Stimulated activated CD8-positive, alpha-beta memory T cell treated with anti-CD3 and anti-CD28 coated beads, Interleukin-7, amount 100 ng/mL, for 24 hours (primary cell): ENCODE data around the gene TDRD7.

Experiments
- DNase-seq: peaks from one replicate; pipeline ENCODE4 v3.0.0-alpha.2; 2020; ENCODE audit warnings: low read depth

The TDRD7 gene, protein sequence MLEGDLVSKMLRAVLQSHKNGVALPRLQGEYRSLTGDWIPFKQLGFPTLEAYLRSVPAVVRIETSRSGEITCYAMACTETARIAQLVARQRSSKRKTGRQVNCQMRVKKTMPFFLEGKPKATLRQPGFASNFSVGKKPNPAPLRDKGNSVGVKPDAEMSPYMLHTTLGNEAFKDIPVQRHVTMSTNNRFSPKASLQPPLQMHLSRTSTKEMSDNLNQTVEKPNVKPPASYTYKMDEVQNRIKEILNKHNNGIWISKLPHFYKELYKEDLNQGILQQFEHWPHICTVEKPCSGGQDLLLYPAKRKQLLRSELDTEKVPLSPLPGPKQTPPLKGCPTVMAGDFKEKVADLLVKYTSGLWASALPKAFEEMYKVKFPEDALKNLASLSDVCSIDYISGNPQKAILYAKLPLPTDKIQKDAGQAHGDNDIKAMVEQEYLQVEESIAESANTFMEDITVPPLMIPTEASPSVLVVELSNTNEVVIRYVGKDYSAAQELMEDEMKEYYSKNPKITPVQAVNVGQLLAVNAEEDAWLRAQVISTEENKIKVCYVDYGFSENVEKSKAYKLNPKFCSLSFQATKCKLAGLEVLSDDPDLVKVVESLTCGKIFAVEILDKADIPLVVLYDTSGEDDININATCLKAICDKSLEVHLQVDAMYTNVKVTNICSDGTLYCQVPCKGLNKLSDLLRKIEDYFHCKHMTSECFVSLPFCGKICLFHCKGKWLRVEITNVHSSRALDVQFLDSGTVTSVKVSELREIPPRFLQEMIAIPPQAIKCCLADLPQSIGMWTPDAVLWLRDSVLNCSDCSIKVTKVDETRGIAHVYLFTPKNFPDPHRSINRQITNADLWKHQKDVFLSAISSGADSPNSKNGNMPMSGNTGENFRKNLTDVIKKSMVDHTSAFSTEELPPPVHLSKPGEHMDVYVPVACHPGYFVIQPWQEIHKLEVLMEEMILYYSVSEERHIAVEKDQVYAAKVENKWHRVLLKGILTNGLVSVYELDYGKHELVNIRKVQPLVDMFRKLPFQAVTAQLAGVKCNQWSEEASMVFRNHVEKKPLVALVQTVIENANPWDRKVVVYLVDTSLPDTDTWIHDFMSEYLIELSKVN

DNA sequence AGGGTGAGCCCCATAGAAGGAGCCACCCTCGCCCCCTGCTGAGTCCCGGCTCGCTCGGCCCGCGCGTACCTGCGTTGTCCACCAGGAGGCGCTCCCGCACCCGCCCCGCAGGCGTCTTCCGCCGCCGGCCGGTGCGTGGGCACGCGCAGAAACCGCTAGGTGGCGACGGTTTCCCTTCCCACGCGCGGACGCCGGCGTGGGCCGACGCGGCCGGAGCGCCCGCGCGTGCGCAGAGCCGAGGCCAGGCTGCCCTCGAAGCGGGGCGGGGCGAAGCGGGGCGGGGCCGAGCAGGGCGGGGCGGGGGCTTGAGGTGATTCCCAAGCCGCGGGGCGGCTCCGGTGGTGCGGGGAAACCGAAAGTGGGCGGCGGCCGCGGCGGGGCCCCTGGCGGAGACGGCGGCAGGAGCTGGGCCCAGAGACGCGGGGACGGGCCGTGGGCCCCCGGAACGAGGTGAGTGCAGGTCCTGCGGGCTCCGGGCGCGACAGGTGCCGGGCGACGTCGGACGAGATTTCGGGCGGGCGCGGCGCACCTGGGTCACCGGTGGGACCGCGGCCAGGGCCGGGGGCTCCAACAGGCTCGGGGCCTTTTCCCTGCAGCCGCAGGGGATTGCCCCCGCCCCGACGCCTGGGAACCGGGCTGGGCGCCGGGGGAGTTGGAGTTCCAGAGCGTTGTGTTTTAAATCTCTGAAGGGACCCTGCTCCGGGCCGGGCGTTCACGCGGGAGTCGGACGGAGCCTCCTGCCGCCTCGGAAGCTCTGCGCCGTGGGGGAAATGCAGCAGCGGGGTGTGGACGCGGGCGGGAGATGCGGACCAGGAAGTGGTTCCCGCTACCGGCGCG, at the start of gene TDRD7:
TSS of gene TDRD7 (plus strand) at position 308 of the 837 bp plus-strand sequence. CDS start 16,370 bp downstream, outside the sequence.
- DNase-seq = peak; percentile 72

DNA sequence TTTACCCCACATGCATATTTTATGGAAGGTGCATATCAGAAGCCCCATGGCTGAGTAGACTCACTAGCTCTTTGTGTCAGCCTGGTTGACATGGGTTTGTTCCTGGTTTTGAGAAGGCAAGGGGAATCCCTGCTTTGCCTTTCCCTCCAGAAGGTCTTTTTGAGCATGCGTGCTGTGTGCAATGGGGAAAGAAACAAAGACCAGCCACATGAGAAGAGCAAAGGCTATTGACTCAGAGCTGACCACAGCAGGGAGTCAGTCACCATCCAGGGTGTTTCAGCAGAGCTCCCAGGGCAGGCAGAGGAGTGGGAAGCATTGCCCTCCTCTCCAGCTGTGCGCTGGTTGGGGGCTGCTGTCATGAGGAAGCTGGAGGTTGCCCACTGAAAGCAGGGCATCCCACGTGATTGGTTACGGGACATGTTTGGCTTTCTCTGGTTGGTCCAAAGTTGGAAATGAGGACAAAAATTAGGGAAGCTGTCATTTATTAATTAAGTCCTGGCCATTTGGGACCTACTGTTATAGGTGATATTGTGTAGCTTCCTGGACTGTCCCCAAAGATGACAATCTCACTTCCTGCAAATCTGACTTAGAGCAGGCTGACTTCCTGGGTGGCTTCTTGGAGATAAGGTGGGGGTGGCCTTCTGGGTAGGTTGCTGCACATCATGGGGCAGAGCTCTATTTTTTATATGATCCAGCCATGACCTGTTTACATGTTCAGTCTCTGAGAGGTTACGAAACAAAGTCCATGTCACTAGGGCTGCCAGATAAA, 48.9 kb upstream of the TDRD7 start:
- DNase-seq = no peak

DNA sequence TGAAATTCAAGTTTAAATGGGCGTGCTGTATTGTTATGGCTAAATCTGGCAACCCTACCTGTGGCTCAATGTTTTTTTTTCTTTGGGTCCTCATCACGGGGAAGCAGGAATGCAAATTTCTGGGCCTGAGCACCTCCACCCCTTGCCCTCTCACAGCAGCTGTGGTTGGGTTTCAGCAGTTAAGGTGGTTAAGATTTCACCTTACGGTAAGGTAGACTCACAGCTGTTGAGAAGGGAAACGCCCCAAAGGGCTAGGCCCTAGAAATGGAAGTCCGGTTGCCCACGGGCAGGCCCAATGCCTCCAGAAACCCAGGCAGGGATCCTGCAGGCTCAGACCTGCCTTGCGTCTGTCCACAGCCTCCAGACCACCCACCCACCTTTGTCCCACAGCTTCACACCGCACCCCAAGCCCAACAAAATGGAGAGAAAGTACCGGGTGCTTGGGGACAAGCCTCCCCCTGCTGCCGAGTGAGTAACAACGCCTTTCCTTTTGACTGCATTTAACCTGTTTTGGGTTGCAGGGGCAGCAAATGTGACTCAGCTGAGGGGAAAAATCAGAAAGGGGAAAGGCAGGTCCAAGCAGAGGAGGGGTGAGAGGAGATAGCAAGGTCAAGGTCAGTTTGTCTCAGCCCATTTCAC, 48.1 kb upstream of the TDRD7 start:
- no peak for DNase-seq

DNA sequence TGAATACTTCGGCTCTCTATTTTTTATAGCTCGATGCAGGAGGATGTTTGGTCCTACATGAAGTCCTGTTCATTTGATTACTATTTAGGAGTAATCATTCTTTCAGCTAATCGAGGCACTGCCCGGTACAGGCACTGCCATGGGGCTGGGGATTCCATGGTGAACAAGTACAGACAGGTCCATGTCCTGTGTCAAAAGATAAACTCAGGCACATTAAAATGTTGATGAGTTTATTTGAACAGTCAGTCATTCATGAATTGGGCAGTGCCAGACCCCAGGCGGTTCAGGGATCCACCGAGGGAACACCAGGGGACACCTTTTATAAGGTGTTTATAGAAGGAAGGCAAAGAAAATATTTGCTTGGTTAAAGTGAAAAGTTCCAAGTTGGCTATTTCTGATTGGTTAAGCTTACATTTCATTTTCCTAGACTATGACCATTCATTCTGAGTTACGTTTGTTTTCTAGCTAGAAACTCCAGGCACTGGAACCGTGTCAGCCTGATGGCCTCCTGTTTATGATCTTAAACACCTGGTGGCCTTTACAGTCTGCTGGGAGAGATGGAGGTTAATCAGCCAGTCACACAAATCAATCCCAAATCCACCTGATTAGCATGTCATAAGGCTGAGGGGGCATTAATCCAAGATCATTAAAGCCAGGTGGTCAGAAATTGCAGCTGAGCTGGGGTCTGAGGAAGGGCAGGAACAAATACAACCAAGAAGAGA, 47.0 kb upstream of the TDRD7 start:
- no peak for DNase-seq

DNA sequence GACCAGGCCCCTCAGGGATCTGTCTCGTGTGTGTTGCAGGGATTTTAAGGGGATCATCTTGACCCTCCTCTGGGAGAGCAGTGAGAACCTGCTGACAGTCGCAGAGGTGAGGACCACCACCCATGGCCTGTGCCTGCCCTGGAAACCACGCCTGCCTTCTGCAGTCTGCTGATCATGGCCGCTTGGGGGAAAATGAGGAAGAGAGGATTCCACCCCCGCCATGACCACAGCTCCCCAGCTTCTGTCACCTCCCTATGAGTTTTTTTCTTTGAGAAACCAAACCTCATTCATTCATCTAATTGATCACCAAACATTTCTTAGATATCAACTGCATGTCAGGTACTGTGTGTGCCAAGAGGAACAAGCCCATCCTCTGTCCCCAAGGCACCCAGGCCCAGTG, 46.3 kb upstream of the TDRD7 start:
- no peak for DNase-seq

DNA sequence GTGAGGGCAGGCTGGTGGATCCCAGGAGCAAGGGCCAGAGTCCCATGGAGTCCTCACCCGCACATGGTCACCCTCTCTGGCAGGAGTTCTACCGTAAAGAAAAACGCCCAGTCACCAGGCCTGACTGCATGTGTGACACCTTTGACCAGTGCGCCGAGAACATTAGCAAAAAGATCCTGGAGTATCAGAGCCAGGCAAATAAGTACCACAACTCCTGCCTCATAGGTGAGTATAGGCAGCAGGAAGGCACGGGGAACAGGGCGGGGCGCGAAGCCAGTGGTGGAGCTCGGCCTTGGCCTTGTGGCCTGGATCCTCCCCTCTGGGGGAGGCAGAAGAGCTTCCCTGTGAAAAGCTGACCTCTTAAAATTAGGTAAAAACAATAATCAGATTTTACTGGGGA, 45.4 kb upstream of the TDRD7 start:
- no peak for DNase-seq

DNA sequence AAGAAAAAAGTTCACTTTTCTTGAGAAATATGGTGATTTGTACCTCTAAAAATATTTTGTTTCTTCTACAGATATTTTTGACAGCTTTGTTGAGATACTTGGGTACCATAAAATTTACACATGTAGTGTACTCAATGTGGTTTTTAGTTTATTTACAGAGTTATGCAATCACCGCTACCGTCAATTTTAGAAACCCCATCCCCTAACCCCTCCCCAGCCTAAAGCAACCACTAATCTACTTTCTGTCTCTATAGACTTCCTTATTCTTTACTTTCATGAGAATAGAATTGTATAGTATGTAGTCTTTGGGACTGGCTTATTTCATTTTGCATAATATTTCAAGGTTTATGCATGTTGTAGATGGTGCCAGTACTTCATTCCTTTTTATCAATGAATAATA, 45.0 kb upstream of the TDRD7 start:
- DNase-seq = no peak

DNA sequence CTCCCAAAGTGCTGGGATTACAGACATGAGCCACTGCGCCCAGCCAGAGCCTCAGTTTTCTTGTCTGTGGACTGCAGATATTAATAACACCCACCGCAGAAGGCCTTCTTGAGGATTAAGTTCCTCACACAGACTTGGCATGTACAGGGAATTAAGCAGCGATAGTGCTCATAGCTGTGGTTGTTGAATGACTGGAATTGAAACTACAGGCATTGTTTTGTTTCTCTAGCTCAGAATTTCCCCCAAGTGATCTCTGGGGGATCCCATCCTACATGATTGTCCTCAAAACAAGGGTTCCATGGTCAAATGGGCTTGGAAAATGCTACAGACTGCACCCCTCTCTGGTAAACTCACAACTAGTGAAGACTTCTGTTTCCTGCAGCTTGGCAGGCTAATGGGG, 44.2 kb upstream of the TDRD7 start:
- no peak for DNase-seq

DNA sequence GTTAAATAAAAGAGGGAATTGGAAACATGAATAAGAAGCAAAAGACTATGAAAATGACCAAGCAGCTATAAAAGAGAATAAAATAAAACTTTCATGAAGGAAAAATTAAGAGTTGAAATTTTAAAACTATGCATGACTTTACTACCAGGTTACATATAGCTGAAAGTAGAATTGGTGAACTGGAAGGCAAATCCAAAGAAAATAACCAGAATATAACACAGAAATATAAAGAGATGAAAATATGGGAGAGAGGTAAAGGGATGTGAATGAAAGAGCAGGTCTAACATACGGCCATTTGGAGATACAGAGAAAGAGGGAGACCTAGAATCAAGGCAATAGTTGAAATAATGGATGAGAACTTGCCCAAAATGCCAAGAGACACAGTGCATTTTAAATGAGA, 42.9 kb upstream of the TDRD7 start:
- no peak for DNase-seq

DNA sequence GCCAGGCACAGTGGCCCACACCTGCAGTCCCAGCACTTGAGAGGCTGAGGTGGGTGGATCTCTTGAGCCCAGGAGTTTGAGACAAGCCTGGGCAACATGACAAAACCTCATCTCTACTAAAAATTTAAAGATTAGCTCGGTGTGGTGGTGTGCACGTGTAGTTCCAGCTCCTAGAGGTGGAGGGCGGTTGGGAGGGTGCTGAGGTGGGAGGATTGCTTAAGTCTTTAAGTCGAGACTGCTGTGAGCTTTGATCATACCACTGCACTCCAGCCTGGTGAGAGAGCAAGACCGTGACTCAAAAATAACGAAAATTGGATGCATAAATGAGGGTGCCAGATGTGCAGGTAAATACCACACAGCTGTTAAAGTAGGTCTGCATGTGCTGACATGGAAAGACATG, 39.3 kb upstream of the TDRD7 start:
- no peak for DNase-seq

DNA sequence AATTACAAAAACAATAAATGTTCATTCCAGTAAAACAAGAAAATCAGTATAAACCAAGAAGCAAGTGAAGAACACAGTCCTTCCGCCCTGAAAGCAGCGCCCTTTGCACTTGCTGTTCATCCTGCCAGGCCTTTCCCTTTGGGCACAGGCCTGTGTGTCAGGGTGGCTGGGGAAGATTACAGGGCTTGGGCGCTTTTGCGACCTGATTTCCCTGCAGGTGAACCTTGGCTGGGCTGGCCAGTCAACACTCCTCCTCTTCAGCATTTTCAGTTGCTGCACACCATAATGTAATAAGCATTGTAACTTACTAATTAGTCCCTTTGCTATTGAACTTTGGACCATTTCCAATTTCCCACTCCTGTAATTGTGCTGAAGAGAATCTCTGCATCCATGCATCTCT, 38.6 kb upstream of the TDRD7 start:
- no peak for DNase-seq

DNA sequence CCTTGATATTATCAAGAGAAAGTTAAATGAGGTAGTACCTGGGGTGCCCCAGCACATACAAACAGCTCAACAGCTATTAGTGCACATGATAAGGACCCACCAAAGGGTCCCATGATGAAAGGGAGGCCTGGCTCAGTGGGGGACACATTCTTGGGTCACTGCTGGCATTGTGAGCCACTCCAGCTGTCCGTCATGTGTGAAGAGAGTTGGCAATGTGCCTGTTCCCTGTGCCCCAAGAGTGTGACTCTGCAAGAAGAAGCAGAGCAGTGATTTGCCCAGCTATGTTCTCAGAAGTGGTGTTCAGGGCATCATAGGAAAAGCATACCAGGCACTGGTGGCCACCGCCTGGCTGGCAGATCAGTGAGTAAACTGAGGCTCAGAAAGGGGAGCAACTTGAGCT, 37.1 kb upstream of the TDRD7 start:
- no peak for DNase-seq

DNA sequence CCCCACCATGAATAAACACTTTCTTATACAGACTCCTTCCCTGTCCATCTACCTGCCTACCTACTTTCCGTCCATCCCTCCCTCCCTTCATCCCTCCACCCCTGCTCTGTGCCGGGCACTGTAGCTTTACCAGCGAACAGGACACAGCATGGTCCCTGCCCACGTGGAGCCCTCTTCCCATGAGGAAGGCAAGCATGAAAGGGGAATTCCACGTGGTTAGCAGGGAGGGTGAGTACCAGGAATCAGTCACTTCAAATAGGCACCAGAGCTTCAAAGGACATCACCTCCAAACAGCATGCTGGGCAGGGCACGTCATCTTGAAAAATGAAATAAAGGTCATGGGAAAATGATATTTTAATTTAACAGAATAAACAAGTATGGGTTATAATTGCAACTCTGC, 35.0 kb upstream of the TDRD7 start:
- DNase-seq = no peak

DNA sequence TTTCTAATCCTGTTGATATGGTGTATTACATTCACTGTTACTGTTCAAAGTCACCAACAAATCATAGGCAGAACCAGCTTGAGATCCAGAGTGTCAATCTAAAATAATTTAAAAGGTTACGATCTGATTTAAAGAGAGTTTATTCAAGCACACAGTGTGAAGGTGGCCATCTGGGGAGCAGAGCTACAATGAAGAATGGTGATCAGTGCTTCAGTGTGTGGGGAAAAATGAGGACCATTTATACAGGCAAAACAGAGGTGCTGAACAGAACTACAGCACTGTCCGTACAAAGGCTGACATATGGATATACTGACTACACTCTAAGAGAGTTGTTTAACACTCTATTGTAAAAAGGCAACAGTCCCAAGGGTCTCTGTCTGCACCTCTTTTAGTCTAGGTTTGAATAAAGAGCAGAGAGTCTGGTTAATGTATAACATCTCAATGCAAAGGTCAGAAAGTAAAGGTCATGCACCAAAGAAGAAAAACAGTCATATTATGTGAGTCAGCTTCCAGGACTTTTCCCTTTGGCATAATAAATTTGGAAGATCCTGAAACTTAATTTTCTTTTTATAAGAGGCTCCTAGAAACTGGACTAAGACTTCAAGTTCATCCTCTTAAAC, 29.7 kb upstream of the TDRD7 start:
- no peak for DNase-seq

DNA sequence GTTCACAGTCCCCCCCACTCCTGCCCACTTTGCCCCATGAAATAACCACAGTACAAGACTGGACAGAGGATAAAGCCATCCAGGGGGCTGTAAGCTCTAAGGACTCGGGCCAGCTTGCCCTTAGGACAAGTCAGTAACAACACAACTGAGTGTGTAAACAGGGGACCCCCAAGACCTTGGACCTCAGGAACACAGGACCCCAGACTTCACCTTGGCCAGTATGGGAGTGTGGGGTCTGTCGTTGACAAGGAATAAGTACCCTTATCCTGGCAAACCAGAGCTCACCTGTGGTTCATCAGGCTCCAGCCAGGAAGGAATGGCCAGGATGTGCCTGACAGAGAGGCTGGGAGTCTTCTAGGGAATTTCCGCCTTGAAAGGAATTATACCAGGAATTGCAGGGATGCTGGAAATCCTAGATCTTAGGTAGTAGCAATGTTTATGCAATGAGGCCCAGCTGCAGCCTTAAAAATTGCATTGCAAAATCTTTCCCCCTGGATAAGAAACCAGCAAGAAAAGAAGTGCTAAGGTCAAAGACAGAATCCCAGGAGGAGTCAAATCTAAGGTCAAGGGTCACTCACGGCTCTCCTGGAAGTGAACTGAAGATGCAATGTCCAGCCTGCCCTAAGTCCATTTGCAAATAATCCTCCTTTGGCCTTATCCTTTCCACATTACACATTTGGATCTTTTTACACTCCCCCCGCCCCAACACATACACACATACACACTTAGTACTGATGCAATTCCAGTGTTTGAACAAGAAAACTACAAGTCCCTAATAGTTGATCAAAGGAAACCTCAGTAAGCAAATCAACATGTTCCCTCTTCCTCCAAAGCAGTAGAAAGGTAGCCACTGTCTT, 27.3 kb upstream of the TDRD7 start:
- no peak for DNase-seq

DNA sequence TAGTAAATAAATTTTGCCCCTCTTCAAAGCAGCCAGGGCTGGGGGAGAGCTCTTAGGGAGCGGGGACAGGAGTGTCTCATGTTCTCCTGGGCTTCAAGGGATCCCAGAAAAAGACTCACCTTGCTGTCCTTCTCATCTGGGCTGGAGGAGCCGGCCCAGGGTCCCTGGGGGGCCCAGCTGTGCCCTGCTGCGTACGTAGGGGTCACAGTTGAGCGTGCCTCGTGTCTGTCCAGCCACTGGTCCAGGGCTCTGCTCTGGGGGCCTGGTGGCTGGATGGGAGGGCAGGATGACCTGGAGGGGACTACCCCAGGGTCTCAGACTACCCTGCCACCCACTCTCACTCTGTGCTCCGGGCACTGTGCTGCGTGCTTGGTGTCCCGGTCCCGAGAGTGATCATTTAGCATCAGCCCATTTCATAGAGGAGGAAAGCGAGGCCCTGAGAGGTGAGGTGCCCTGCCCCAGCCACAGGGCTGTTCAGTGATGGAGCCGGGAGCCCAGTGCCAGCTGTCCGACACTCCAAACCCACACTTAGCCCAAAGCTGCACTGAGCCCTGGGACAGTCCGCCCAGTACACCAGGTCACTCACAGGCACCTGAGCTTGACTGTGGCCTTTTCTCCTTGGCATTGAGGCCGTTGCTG, 26.2 kb upstream of the TDRD7 start:
- DNase-seq = no peak

DNA sequence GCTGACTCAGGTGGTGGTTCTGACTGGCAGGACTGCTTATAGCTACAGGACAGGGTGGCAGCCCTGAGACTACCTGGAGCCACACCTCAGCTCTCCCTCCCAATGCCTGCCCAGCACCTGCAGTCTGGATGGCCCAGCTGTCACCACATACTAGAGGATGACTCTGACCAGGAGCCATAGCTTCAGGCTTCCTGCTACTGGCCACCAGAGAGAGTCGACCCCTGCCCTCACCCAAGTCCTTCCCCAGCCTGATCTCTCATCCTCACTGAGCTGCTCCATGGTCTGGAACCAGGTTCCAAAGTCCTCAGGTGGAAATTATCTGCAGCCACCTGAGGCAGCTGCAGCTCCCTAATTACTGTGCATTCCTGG, 25.6 kb upstream of the TDRD7 start:
- DNase-seq = no peak
